Immature natural killer cell (primary cell): Measurements from ENCODE around the gene RFC1. TPM values are rescaled to one million over a fixed set of nuclear protein-coding genes. Genes with fewer than 3 reads are reported as not detected.
"Not testable (repeated sequence)": the region's sequence is repeated elsewhere in the genome, so short reads cannot be mapped to it uniquely, and the experiment has no call there.

Experiments
- DNase-seq, 3 donors: peaks; one replicate each; pipeline ENCODE4 v3.0.0; 2022; ENCODE audit warnings: mixed read lengths in 1 of 3
- H3K27ac Mint-ChIP-seq, 6 donors: one replicate each; pipeline ENCODE4 v1.8.0; 2020; ENCODE audit warnings: mixed read lengths in 6 of 6, mild to moderate bottlenecking in 5 of 6, inconsistent platforms in 4 of 6, moderate library complexity in 3 of 6
- H3K27me3 Mint-ChIP-seq, 3 donors: one replicate each; pipeline ENCODE4 v1.8.0; 2020 to 2021; ENCODE audit warnings: low read depth in 3 of 3, mild to moderate bottlenecking in 3 of 3, mixed read lengths in 3 of 3, moderate library complexity in 3 of 3, inconsistent platforms in 1 of 3
- H3K36me3 Mint-ChIP-seq, 3 donors: one replicate each; pipeline ENCODE4 v1.8.0; 2020; ENCODE audit warnings: mixed read lengths in 3 of 3, inconsistent platforms in 2 of 3, mild to moderate bottlenecking in 2 of 3
- H3K4me1 Mint-ChIP-seq, 2 donors: one replicate each; pipeline ENCODE4 v1.8.0; 2020; ENCODE audit warnings: inconsistent platforms in 2 of 2, mild to moderate bottlenecking in 2 of 2, mixed read lengths in 2 of 2, moderate library complexity in 1 of 2
- H3K4me3 Mint-ChIP-seq, 5 donors: one replicate each; pipeline ENCODE4 v1.8.0; 2020; ENCODE audit warnings: mild to moderate bottlenecking in 5 of 5, mixed read lengths in 5 of 5, inconsistent platforms in 3 of 5, moderate library complexity in 3 of 5
- H3K9me3 Mint-ChIP-seq, 6 donors: one replicate each; pipeline ENCODE4 v1.8.0; 2020; ENCODE audit warnings: mild to moderate bottlenecking in 6 of 6, mixed read lengths in 6 of 6, inconsistent platforms in 4 of 6, moderate library complexity in 3 of 6
- polyA plus RNA-seq, 3 donors: library from polyadenylated mRNA; unstranded; fragments of 300-500 nt; fragmentation: Illumina TruSeq; gene quantifications; one replicate each; pipeline ENCODE4 v1.2.3, GENCODE V29; 2021

RFC1 gene
- polyA plus RNA-seq, 3 donors from 2014 or later = 13.6 to 55.3 (median 26.0) TPM

DNA sequence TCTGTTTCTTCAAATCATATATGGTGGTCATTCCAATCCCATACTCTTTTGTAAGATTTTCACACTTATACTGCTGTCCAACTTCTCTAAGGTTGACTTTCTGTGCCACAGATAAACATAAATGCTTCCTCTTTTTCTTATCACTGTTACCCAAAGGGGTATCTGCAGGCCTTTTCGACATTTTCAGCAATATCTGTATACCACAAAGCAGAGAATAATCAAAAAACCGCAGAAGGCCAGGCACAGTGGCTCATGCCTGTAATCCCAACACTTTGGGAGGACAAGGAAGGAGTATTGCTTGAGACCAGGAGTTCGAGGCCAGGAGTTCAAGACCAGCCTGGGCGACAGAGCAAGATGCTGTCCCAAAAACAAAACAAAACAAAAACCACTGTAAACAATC is 3.1 kb upstream of the RFC1 start:
- no peak overlapping the region for H3K27ac Mint-ChIP-seq
- H3K9me3 Mint-ChIP-seq = peaks cover 0 to 2% (median 0%) of the 10 kb centered on the region in 6 donors
- DNase-seq = no peak
- no peaks in the 10 kb centered on the region for H3K36me3 Mint-ChIP-seq
- H3K4me1 Mint-ChIP-seq = peaks cover 23 to 24% of the 10 kb centered on the region in 2 donors
- H3K4me3 Mint-ChIP-seq = peak overlapping the region in 1 of 5 donors; percentile 10
- H3K27me3 Mint-ChIP-seq = peaks cover 12 to 16% (median 12%) of the 10 kb centered on the region in 3 donors

GRCh38 chr4:39367166-39367565 is 1.0 kb upstream of the RFC1 start:
- Mint-ChIP-seq H3K27me3 (peaks cover 10 to 14% (median 12%) of the 10 kb centered on the region in 3 donors), H3K27ac (peak overlapping the region in 4 of 6 donors; percentile 21 to 93 (median 92)), H3K4me1 (peaks cover 36 to 38% of the 10 kb centered on the region in 2 donors), H3K36me3 (no peaks in the 10 kb centered on the region), H3K4me3 (peak overlapping the region; percentile 51 to 94 (median 91)), H3K9me3 (peaks cover 0 to 2% (median 0%) of the 10 kb centered on the region in 6 donors)
- DNase-seq = no peak

GRCh38 chr4:39365360-39365759 is 802 bp downstream of the RFC1 start:
- Mint-ChIP-seq H3K9me3 (peaks cover 0 to 1% (median 0%) of the 10 kb centered on the region in 6 donors), H3K4me3 (peak overlapping the region; percentile 88 to 94 (median 93)), H3K36me3 (no peaks in the 10 kb centered on the region), H3K4me1 (peaks cover 37 to 47% of the 10 kb centered on the region in 2 donors), H3K27me3 (peaks cover 9 to 13% (median 12%) of the 10 kb centered on the region in 3 donors), H3K27ac (peak overlapping the region; percentile 87 to 93 (median 92))
- DNase-seq = no peak

DNA sequence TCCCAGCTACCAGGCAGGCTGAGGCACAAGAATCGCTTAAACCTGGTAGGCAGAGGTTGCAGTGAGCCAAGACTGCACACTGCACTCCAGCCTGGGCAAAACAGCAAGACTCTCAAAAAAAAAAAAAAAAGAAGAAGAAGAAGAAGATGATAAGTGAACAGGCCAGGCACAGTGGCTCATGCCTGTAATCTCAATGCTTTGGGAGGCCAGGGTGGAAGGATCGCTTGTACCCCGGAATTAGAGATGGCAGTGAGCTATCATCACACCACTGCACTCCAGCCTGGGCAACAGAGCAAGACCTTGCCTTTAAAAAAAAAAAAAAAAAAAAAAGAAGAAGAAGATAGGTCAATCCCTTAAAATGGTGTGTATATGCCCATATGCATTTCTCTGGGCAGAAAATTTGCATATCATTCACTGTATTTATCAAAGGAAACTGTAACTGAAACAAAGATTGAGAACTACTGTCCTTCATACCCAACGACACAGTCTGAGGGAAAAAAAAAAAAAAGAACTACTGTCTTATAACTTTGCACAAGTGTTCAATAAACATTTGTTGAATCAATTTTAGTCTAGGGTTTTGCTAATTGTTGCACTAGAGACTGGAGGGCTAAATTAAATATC is 2.3 kb downstream of the RFC1 start:
- H3K27me3 Mint-ChIP-seq = peaks cover 9 to 12% (median 10%) of the 10 kb centered on the region in 3 donors
- peak overlapping the region; percentile 38 to 71 (median 51) for H3K4me3 Mint-ChIP-seq
- peaks cover 37 to 51% of the 10 kb centered on the region in 2 donors for H3K4me1 Mint-ChIP-seq
- peak overlapping the region in 4 of 6 donors; percentile 43 to 67 (median 57) for H3K27ac Mint-ChIP-seq
- no peaks in the 10 kb centered on the region for H3K36me3 Mint-ChIP-seq
- H3K9me3 Mint-ChIP-seq = peaks cover 0 to 1% (median 0%) of the 10 kb centered on the region in 6 donors
- no peak for DNase-seq

DNA sequence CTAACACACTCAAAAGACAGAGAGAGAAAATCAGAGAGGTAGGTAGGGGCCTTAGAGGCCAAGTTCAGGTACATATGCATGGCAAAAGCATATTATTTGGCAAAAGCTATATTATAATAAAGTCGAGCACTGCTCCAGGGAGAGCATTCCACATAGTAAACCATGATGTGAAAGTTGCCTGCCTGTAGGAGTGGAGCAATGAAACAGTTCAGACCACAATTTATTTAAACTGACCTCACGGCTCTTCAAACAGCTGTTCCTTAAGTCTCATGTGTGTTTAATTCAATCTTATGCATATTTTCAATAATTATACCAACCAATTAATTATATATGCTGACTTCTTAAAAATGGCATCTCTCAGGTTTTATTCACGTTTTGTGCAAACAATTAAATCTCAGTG is 3.3 kb downstream of the RFC1 start:
- Mint-ChIP-seq H3K4me1 (peaks cover 37 to 55% of the 10 kb centered on the region in 2 donors), H3K9me3 (peaks cover 0 to 1% (median 0%) of the 10 kb centered on the region in 6 donors), H3K4me3 (no peak overlapping the region)

GRCh38 chr4:39360611-39361010 is 5.6 kb downstream of the RFC1 start:
- not testable (repeated sequence) for H3K27ac Mint-ChIP-seq, DNase-seq, H3K4me3 Mint-ChIP-seq, H3K9me3 Mint-ChIP-seq, H3K27me3 Mint-ChIP-seq, H3K36me3 Mint-ChIP-seq
- H3K4me1 Mint-ChIP-seq = peaks cover 34 to 59% of the 10 kb centered on the region in 2 donors

More for the DNA sequence above, 3.3 kb downstream of the RFC1 start:
- no peak for DNase-seq
- H3K36me3 Mint-ChIP-seq = no peaks in the 10 kb centered on the region
- peak overlapping the region in 3 of 6 donors; percentile 2 to 19 (median 13) for H3K27ac Mint-ChIP-seq
- H3K27me3 Mint-ChIP-seq = peaks cover 9 to 12% (median 10%) of the 10 kb centered on the region in 3 donors

GRCh38 chr4:39357002-39357401 is 9.2 kb downstream of the RFC1 start:
- no peak for DNase-seq
- Mint-ChIP-seq H3K4me3 (no peak overlapping the region), H3K9me3 (no peaks in the 10 kb centered on the region), H3K36me3 (no peaks in the 10 kb centered on the region), H3K27me3 (peaks cover 0 to 13% (median 3%) of the 10 kb centered on the region in 3 donors), H3K4me1 (peaks cover 44 to 64% of the 10 kb centered on the region in 2 donors), H3K27ac (peak overlapping the region; percentile 10 to 76 (median 64))

DNA sequence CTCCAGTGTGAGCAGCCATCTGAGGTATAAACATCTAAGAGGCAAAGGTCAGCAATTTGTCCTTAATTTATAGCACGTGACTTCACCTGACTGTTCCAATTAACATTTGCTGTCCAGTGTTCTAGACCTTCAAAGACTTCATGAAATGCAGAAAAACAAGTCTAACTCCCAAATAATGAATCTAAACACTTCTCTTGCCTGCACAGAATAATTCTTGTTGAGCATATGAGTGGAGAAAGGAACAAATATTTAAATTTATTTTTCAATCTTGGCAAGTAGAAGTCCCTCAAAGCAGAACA is 12.0 kb downstream of the RFC1 start:
- no peak for DNase-seq
- peak overlapping the region; percentile 93 to 97 (median 94) for H3K27ac Mint-ChIP-seq
- H3K9me3 Mint-ChIP-seq = peaks cover 0 to 5% (median 3%) of the 10 kb centered on the region in 6 donors
- H3K4me3 Mint-ChIP-seq = peak overlapping the region; percentile 78 to 91 (median 84)
- H3K27me3 Mint-ChIP-seq = peaks cover 2 to 13% (median 3%) of the 10 kb centered on the region in 3 donors
- H3K4me1 Mint-ChIP-seq = peaks cover 50 to 67% of the 10 kb centered on the region in 2 donors
- H3K36me3 Mint-ChIP-seq = peaks cover 13 to 14% (median 13%) of the 10 kb centered on the region in 3 donors

- Mint-ChIP-seq H3K4me3 (peak overlapping the region; percentile 78 to 91 (median 84)), H3K4me1 (peaks cover 55 to 62% of the 10 kb centered on the region in 2 donors), H3K27me3 (peaks cover 2 to 13% (median 3%) of the 10 kb centered on the region in 3 donors), H3K9me3 (peaks cover 0 to 5% (median 3%) of the 10 kb centered on the region in 6 donors), H3K36me3 (peaks cover 17 to 18% (median 18%) of the 10 kb centered on the region in 3 donors), H3K27ac (peak overlapping the region; percentile 93 to 97 (median 94))
- DNase-seq = peak; percentile 65 to 70 (median 66)
Measured at GRCh38 chr4:39353478-39354253, 12.5 kb downstream of the RFC1 start.

- Mint-ChIP-seq H3K4me1 (peaks cover 60 to 65% of the 10 kb centered on the region in 2 donors), H3K4me3 (peak overlapping the region; percentile 78 to 91 (median 84)), H3K36me3 (peaks cover 17 to 21% (median 18%) of the 10 kb centered on the region in 3 donors), H3K27me3 (peaks cover 2 to 13% (median 3%) of the 10 kb centered on the region in 3 donors), H3K27ac (peak overlapping the region; percentile 93 to 97 (median 94))
- H3K9me3 Mint-ChIP-seq, DNase-seq: not testable (repeated sequence)
Measured at GRCh38 chr4:39353149-39353477, 13.0 kb downstream of the RFC1 start.

GRCh38 chr4:39349326-39349725 is 16.8 kb downstream of the RFC1 start:
- Mint-ChIP-seq H3K4me1 (peaks cover 51 to 64% of the 10 kb centered on the region in 2 donors), H3K4me3 (no peak overlapping the region)
- DNase-seq = no peak

DNA sequence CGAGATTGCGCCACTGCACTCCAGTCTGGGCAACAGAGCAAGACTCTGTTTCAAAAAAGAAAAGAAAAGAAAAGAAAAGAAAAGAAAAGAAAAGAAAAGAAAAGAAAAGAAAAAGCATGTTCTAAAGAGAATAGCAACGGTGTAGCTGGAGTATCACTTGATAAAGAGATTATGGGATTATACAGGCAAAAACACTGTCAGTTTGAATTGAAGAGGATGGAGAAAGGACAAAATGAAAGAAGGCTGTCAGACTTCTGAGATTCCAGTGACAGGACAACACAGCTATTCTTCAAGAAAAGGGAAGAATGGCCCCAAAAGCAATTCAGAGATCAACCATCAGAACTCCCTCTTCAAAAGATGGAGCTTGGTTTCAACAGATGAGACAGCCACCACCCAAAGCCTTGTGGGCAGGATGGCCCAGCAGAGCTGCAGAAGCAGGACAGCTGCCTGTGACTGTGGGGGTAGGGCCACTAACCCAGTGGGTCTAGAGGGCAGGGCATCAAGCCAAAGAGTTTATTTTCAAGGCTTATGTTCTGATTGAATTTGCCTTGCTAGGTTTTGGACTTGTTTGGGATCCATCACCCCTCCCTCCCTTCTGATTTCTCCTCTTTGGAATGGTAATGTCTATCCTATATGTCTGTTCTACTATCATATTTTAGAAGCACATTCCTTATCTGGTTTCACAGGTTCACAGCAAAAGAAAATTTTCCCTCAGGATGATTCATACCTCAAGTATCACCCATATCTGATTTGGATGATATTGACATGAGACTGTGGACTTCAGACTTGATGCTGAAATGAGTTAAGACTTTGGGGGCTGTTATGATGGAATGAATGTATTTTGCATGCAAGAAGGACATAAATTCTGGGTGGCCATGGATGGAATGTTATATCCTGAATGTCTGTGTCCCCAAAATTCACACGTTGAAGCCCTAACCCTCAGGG is 17.5 kb downstream of the RFC1 start:
- H3K4me1 Mint-ChIP-seq = peaks cover 45 to 58% of the 10 kb centered on the region in 2 donors
- DNase-seq = no peak

More at GRCh38 chr4:39349326-39349725, 16.8 kb downstream of the RFC1 start:
- H3K27ac Mint-ChIP-seq = peak overlapping the region; percentile 0 to 75 (median 36)
- peaks cover 17 to 29% (median 28%) of the 10 kb centered on the region in 3 donors for H3K36me3 Mint-ChIP-seq
- H3K27me3 Mint-ChIP-seq = peaks cover 2 to 14% (median 3%) of the 10 kb centered on the region in 3 donors
- H3K9me3 Mint-ChIP-seq = peaks cover 0 to 5% (median 3%) of the 10 kb centered on the region in 6 donors

More for the DNA sequence above, 17.5 kb downstream of the RFC1 start:
- Mint-ChIP-seq H3K36me3 (peaks cover 17 to 32% (median 29%) of the 10 kb centered on the region in 3 donors), H3K4me3 (peak overlapping the region in 1 of 5 donors; percentile 14), H3K27me3 (peaks cover 2 to 12% (median 3%) of the 10 kb centered on the region in 3 donors), H3K27ac (peak overlapping the region; percentile 0 to 90 (median 74)), H3K9me3 (peaks cover 0 to 5% (median 3%) of the 10 kb centered on the region in 6 donors)
